HG03521 (cell line): Measurements from ENCODE around the gene C4orf50.
"Not testable (repeated sequence)": the region's sequence is repeated elsewhere in the genome, so short reads cannot be mapped to it uniquely, and the experiment has no call there.

Experiments
- ATAC-seq: cut with Tn5 transposase; IDR thresholded peaks from one replicate; pipeline ENCODE4 v1.9.1; 2021; ENCODE audit warnings: mild to moderate bottlenecking, moderate library complexity; ENCODE audit not compliant: unreplicated experiment

C4orf50 gene

GRCh38 chr4:5869966-5870619 is 148.1 kb downstream of the C4orf50 start:
- no peak for ATAC-seq

DNA sequence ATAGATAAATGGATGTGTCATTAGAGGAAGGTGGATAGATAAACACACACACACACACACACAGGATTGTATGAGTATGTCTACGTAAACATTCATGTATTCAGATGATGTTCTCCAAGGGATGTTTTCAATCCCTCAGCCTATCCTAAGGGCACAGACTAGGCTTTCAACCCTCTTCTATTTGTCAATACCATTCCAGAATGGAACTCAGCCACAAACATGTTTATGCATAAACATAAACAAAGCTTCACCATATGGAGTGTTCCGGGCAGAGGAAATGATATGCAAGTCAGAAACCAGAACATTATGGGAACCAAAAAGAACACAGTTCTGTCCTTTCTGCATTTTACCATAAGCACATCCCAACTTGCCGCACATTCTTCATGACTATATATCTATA is 150.4 kb downstream of the C4orf50 start:
- no peak for ATAC-seq

- no peak for ATAC-seq
Observed at GRCh38 chr4:5866841-5867813, 151.1 kb downstream of the C4orf50 start.

DNA sequence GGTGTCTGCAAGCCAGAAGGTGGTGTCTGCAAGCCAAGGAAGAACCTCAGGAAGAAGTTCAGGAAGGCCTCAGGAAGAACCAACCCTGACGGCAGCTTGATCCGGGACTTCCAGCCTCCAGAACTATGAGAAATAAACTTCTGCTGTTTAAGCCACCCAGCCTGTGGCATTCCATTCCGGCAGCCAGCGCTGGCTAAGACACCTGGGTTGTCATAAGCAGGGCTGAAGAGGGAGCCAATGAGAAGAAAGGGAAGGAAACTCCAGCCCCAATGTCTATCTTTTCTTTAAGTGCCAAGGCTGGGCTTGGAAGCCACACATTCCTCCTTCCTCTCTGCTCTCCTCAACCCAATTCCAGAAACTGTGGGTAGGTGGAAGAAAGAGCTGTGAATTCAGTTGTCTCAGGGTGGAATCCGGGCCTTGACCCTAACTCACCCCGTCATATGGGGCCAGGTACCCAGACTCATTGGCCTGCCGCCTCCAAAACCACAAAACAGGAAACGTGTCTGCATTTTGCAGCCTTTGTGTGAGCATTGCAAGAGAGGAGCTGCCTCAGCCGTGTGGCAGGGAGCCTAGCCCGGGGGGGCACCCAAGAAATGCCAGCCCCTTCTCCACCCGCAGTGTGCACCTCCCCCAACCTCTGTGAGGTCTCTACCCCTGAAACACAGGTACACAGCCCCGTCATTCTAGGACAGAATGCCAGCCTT is 152.2 kb downstream of the C4orf50 start:
- ATAC-seq = no peak

- ATAC-seq = no peak
Observed at GRCh38 chr4:5863461-5864113, 154.6 kb downstream of the C4orf50 start.

DNA sequence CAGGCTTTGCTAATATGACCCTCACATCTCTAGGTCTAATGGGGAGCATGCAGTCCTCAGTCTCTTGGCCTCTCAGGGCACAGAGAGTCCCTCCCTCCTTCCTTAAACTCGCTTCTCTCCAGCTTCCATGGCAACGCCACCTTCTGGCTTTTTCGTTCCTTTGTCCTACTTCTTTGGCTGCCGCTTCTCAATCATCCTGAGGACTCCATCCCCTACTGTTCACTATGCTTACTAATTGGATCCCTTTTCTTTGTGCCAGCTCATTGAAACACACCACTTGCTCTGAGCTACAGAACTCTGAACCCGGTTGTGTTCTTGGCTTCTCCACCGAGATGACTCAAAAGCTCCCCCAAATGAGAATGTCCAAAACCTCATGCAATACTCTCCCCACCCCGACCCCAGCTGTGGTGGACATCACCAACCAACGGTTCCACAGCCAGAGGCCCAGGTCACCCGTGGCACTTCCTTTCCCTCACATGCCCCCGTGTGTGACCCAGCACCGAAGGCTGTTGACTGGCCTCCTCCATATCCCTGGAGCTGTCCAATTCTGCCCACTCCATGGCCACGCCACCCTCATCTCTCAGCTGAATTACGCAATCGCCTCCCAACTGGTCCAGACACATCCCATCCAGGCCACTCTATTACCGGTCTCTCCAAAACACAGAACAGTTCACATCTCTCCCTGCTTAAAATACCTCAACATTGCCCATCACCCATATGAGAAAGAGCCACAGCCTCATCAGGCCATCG is 160.0 kb downstream of the C4orf50 start:
- ATAC-seq = no peak

GRCh38 chr4:5857199-5857598 is 161.0 kb downstream of the C4orf50 start:
- no peak for ATAC-seq

GRCh38 chr4:5856362-5856761 is 161.9 kb downstream of the C4orf50 start:
- ATAC-seq = not testable (repeated sequence)

- no peak for ATAC-seq
Observed at GRCh38 chr4:5854929-5855328, 163.3 kb downstream of the C4orf50 start.

DNA sequence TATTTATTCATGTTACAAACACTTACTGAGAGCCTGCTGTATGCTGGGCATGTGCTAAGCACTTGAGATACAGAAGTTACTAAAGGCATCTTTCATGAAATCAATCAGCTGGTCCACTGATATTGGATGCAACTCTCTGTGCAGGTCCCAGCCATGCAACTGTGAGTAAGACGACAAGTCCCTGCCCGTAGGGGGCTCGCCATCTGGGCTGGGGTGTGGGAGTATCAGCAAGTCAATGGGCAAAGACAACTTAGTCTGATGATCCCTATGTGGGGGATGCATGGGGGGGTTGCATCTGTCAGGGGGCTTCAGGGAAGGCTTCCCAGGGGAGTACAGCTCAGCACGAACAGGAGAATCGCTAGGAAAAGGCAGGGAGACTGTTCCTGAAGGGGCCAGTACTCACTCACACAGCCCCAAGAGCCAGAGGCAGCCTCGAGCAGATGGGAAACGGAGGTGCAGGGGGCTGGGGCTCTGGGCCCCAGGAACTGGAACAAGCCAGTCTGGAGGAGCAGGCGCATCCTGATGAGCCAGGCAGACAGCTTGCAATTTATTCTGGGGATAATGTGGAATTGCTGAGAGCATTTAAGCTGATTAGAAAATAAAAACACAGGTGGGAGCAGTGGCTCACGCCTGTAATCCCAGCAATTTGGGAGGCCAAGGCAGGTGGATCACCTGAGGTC is 165.6 kb downstream of the C4orf50 start:
- ATAC-seq = no peak

DNA sequence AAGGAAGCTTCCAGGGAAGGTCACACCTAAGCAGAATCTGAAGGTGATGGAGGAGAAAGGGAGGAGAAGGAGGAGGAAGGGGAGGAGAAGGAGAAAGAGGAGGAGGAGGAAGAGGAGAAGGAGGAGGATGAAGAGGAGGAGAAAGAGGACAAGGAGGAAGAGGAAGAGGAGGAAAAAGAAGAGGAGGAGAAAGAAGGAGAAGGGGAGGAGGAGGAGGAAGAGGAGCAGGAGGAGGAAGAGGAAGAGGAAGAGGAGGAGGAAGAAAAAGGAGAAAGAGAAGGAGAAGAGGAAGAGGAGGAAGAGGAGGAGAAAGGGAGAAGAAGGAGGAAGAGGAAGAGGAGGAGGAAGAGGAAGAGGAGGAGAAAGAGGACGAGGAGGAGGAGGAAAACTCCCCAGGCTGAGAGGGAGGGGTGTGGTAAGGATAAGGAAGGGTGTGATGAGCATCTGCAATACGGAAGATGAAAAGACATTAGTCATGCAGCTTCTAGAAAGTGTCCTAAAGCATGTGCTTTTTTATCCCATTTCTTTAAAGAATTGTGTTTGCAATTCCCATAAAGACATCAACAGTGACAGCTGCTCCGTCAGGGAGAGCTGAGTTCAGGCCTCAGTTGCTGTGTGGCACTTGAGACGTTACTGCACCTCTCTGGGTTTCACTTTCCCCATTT is 166.5 kb downstream of the C4orf50 start:
- no peak for ATAC-seq
